Gastroesophageal sphincter (tissue), 3 donors: ENCODE data around the gene RERG.

Experiments
- CTCF ChIP-seq, 4 experiments: fragments of 200-600 bp in 2 of 4; fragments of 450-650 bp in 2 of 4; sonication (generic) in 1 of 4; IDR thresholded peaks; one replicate each; pipeline ENCODE4 v1.5.1; 2017 to 2019; ENCODE audit warnings: antibody characterized with exemption in 4 of 4, mild to moderate bottlenecking in 2 of 4, moderate library complexity in 2 of 4
- EP300 ChIP-seq: sonication (generic); formaldehyde crosslinking; IDR thresholded peaks from one replicate; pipeline ENCODE4 v1.6.1; 2017; ENCODE audit warnings: antibody characterized with exemption, mild to moderate bottlenecking
- POLR2A ChIP-seq, 2 donors: fragments of 450-650 bp; IDR thresholded peaks; one replicate each; pipeline ENCODE4 v1.6.1; 2017; ENCODE audit warnings: antibody characterized with exemption in 2 of 2, mild to moderate bottlenecking in 2 of 2, moderate library complexity in 1 of 2
- POLR2AphosphoS5 ChIP-seq: sonication (generic); formaldehyde crosslinking; IDR thresholded peaks from one replicate; pipeline ENCODE4 v1.6.1; 2017; ENCODE audit warnings: antibody characterized with exemption

- TF ChIP-seq POLR2A (IDR thresholded peaks at IDR 0.05) (no peak), CTCF (IDR thresholded peaks at IDR 0.05) (no peak), POLR2AphosphoS5 (no peak), EP300 (no peak)
These were observed 8.9 kb upstream of the RERG start for GRCh38 chr12:15230137-15230536.
